Measurements from ENCODE around the gene ATIC. TPM values are rescaled to one million over a fixed set of nuclear protein-coding genes. Genes with fewer than 3 reads are reported as not detected.

Gene ATIC
- total and polyA plus RNA-seq, 12 donors, result 33.7 to 164 (median 83.3) TPM

GRCh38 chr2:215391531-215391930 is 79.7 kb downstream of the ATIC start:
- H3K27ac ChIP-seq, result no peak overlapping the region
- no peaks in the 10 kb centered on the region for H3K9me3 ChIP-seq (replicated peaks in 1 of 3)
- H3K4me1 ChIP-seq (replicated peaks in 1 of 2), result no peaks in the 10 kb centered on the region
- intact Hi-C loops (cut with DNase I), result no loop called here
- H3K4me3 ChIP-seq, result no peak overlapping the region
- DNase-seq, result no peak
- no peak for TF ChIP-seq CTCF (IDR thresholded peaks at IDR 0.05)
- TF ChIP-seq POLR2A (IDR thresholded peaks at IDR 0.05), result no peak
- no peaks in the 10 kb centered on the region for H3K36me3 ChIP-seq (replicated peaks in 1 of 2)
- 88 to 94% (median 89%) methylated on average over 5 of the region's 5 CpGs for WGBS, 4 donors
- H3K27me3 ChIP-seq, result no peaks in the 10 kb centered on the region

GRCh38 chr2:215392164-215392563 is 80.3 kb downstream of the ATIC start:
- intact Hi-C loops (cut with DNase I), result no loop called here
- TF ChIP-seq POLR2A (IDR thresholded peaks at IDR 0.05), result no peak
- no peaks in the 10 kb centered on the region for H3K36me3 ChIP-seq (replicated peaks in 1 of 2)

GRCh38 chr2:215392687-215393270 is 80.9 kb downstream of the ATIC start:
- Histone ChIP-seq H3K4me3 (no peak overlapping the region), H3K9me3 (replicated peaks in 1 of 3) (no peaks in the 10 kb centered on the region), H3K36me3 (replicated peaks in 1 of 2) (no peaks in the 10 kb centered on the region), H3K27me3 (no peaks in the 10 kb centered on the region), H3K27ac (no peak overlapping the region), H3K4me1 (replicated peaks in 1 of 2) (no peaks in the 10 kb centered on the region)
- DNase-seq, result no peak
- TF ChIP-seq POLR2A (IDR thresholded peaks at IDR 0.05) (no peak), CTCF (IDR thresholded peaks at IDR 0.05) (no peak)
- intact Hi-C loops (cut with DNase I), result no loop called here
- WGBS, 4 donors, result 93 to 95% (median 94%) methylated on average over 12 of the region's 12 CpGs

More at GRCh38 chr2:215392164-215392563, 80.3 kb downstream of the ATIC start:
- no peak for DNase-seq
- no peak overlapping the region for H3K27ac ChIP-seq
- H3K4me1 ChIP-seq (replicated peaks in 1 of 2), result no peaks in the 10 kb centered on the region
- H3K27me3 ChIP-seq, result no peaks in the 10 kb centered on the region
- H3K9me3 ChIP-seq (replicated peaks in 1 of 3), result no peaks in the 10 kb centered on the region
- H3K4me3 ChIP-seq, result no peak overlapping the region

GRCh38 chr2:215394102-215394805 is 82.4 kb downstream of the ATIC start:
- Histone ChIP-seq H3K4me1 (replicated peaks in 1 of 2) (no peaks in the 10 kb centered on the region), H3K27me3 (no peaks in the 10 kb centered on the region), H3K4me3 (no peak overlapping the region), H3K9me3 (replicated peaks in 1 of 3) (no peaks in the 10 kb centered on the region), H3K27ac (no peak overlapping the region), H3K36me3 (replicated peaks in 1 of 2) (no peaks in the 10 kb centered on the region)
- no peak for DNase-seq
- intact Hi-C loops (cut with DNase I), result no loop called here
- TF ChIP-seq POLR2A (IDR thresholded peaks at IDR 0.05), result no peak
- no peak for TF ChIP-seq CTCF (IDR thresholded peaks at IDR 0.05)
- WGBS, 4 donors, result 71 to 81% (median 75%) methylated on average over 7 of the region's 7 CpGs

Measured in adrenal gland (tissue), 12 donors.